Gastrocnemius medialis (tissue), 4 donors: Measurements from ENCODE around the gene THOC3. TPM values are rescaled to one million over a fixed set of nuclear protein-coding genes. Genes with fewer than 3 reads are reported as not detected.
"Not testable (repeated sequence)": the region's sequence is repeated elsewhere in the genome, so short reads cannot be mapped to it uniquely, and the experiment has no call there.

Experiments used
- ATAC-seq, 2 donors: fragments of 150-250 bp; one replicate each; pipeline ENCODE4 v1.9.1; 2016
- DNase-seq, 2 donors: peaks; one replicate each; pipeline ENCODE4 v3.0.0-alpha.2; 2019
- H3K27ac ChIP-seq, 4 donors: fragments of 200-600 bp; sonication (generic); 1 replicate in 1 of 4; 2 replicates in 3 of 4; pipeline ENCODE4 v1.5.1; 2016 to 2018; ENCODE audit warnings: mild to moderate bottlenecking in 2 of 4, moderate library complexity in 1 of 4
- H3K27me3 ChIP-seq, 3 donors: fragments of 200-600 bp; sonication (generic) in 2 of 3; 1 replicate in 1 of 3; 2 replicates in 2 of 3; pipeline versions ENCODE4 v1.5.1 to v1.6.0; 2016 to 2019; ENCODE audit warnings: mild to moderate bottlenecking in 1 of 3, moderate library complexity in 1 of 3
- H3K36me3 ChIP-seq, 2 donors: fragments of 200-600 bp; sonication (generic) in 1 of 2; one replicate each; pipeline ENCODE4 v1.5.1; 2017 to 2018
- H3K4me1 ChIP-seq, 2 donors: fragments of 200-600 bp; sonication (generic) in 1 of 2; one replicate each; pipeline ENCODE4 v1.5.1; 2016 to 2017; ENCODE audit warnings: mild to moderate bottlenecking in 2 of 2
- H3K4me3 ChIP-seq, 4 donors: fragments of 200-600 bp; sonication (generic) in 3 of 4; 1 replicate in 1 of 4; 2 replicates in 3 of 4; pipeline ENCODE4 v1.5.1; 2016 to 2019; ENCODE audit warnings: mild to moderate bottlenecking in 2 of 4
- H3K9me3 ChIP-seq, 3 donors: fragments of 200-600 bp; sonication (generic) in 2 of 3; 1 replicate in 1 of 3; 2 replicates in 2 of 3; pipeline ENCODE4 v1.5.1; 2016 to 2019
- in situ Hi-C, 4 donors: fragments of 200-750 bp; cut with MboI; loops; one replicate each; pipeline versions ENCODE4 v1.15.0 to v1.8.0; 2017; ENCODE audit warnings: low sequenced_read_pairs in 4 of 4
- intact Hi-C: fragments of 100-400 bp; cut with DNase I; formaldehyde crosslinking; loops from one replicate; pipeline ENCODE4 v1.15.1; 2023; ENCODE audit warnings: low total_unique reads
- total RNA-seq, 4 donors: library from RNA; depleted of rRNA; stranded (reverse); fragments of >200 nt; gene quantifications; one replicate each; pipeline versions ENCODE4 v1.1.0 to v1.2.3, GENCODE V29; 2016

Gene THOC3
- total RNA-seq, 4 donors from 2014 or later, result 8.6 to 16.9 (median 15.2) TPM

- H3K36me3 ChIP-seq, ATAC-seq, DNase-seq, intact Hi-C loops, H3K4me1 ChIP-seq, H3K4me3 ChIP-seq, in situ Hi-C loops, H3K27me3 ChIP-seq, H3K27ac ChIP-seq, H3K9me3 ChIP-seq: not testable (repeated sequence)
Observed at GRCh38 chr5:175979371-175979995, 11.4 kb upstream of the THOC3 start.

GRCh38 chr5:175968381-175968780, 266 bp upstream of the THOC3 start:
- H3K4me1 ChIP-seq, H3K9me3 ChIP-seq, in situ Hi-C loops, H3K27me3 ChIP-seq, DNase-seq, H3K36me3 ChIP-seq, intact Hi-C loops: not testable (repeated sequence)
- Histone ChIP-seq H3K27ac (peak overlapping the region; percentile 15 to 64 (median 57)), H3K4me3 (peak overlapping the region; percentile 67 to 93 (median 74))
- ATAC-seq, result peak; percentile 44 to 63

- H3K27ac ChIP-seq, ATAC-seq, H3K4me3 ChIP-seq, H3K27me3 ChIP-seq, H3K9me3 ChIP-seq, H3K4me1 ChIP-seq, H3K36me3 ChIP-seq, in situ Hi-C loops, DNase-seq, intact Hi-C loops: not testable (repeated sequence)
Observed at GRCh38 chr5:175962329-175962728, 5.8 kb downstream of the THOC3 start.

- H3K9me3 ChIP-seq, H3K4me1 ChIP-seq, H3K27me3 ChIP-seq, H3K27ac ChIP-seq, DNase-seq, H3K36me3 ChIP-seq, intact Hi-C loops, in situ Hi-C loops, ATAC-seq, H3K4me3 ChIP-seq: not testable (repeated sequence)
Observed at GRCh38 chr5:175960228-175960627, 7.9 kb downstream of the THOC3 start.

- H3K4me1 ChIP-seq, intact Hi-C loops, H3K9me3 ChIP-seq, ATAC-seq, DNase-seq, H3K27me3 ChIP-seq, in situ Hi-C loops, H3K27ac ChIP-seq, H3K4me3 ChIP-seq, H3K36me3 ChIP-seq: not testable (repeated sequence)
Observed at GRCh38 chr5:175958515-175958914, 9.6 kb downstream of the THOC3 start.

GRCh38 chr5:175954107-175954506, 14.0 kb downstream of the THOC3 start:
- H3K36me3 ChIP-seq, ATAC-seq, H3K4me1 ChIP-seq, intact Hi-C loops, H3K27ac ChIP-seq, DNase-seq, H3K4me3 ChIP-seq, in situ Hi-C loops, H3K9me3 ChIP-seq, H3K27me3 ChIP-seq: not testable (repeated sequence)

GRCh38 chr5:175952810-175953209, 15.3 kb downstream of the THOC3 start:
- H3K4me3 ChIP-seq, H3K36me3 ChIP-seq, H3K9me3 ChIP-seq, H3K4me1 ChIP-seq, DNase-seq, in situ Hi-C loops, H3K27ac ChIP-seq, intact Hi-C loops, H3K27me3 ChIP-seq: not testable (repeated sequence)
- ATAC-seq, result peak; percentile 63 to 81

GRCh38 chr5:175951339-175951969, 16.7 kb downstream of the THOC3 start:
- H3K9me3 ChIP-seq, H3K27ac ChIP-seq, H3K36me3 ChIP-seq, H3K4me1 ChIP-seq, intact Hi-C loops, H3K4me3 ChIP-seq, in situ Hi-C loops, DNase-seq, H3K27me3 ChIP-seq: not testable (repeated sequence)
- ATAC-seq, result peak; percentile 84 to 92

- H3K4me1 ChIP-seq, H3K27me3 ChIP-seq, H3K4me3 ChIP-seq, ATAC-seq, H3K9me3 ChIP-seq, in situ Hi-C loops, H3K27ac ChIP-seq, H3K36me3 ChIP-seq, DNase-seq, intact Hi-C loops: not testable (repeated sequence)
Observed at GRCh38 chr5:175948329-175949108, 19.6 kb downstream of the THOC3 start.

- DNase-seq, ATAC-seq, H3K4me1 ChIP-seq, intact Hi-C loops, H3K9me3 ChIP-seq, H3K36me3 ChIP-seq, H3K27me3 ChIP-seq, H3K4me3 ChIP-seq, in situ Hi-C loops, H3K27ac ChIP-seq: not testable (repeated sequence)
Observed at GRCh38 chr5:175943253-175943652, 24.9 kb downstream of the THOC3 start.

- H3K9me3 ChIP-seq, DNase-seq, H3K27me3 ChIP-seq, H3K4me3 ChIP-seq, H3K36me3 ChIP-seq, intact Hi-C loops, ATAC-seq, H3K4me1 ChIP-seq, H3K27ac ChIP-seq, in situ Hi-C loops: not testable (repeated sequence)
Observed at GRCh38 chr5:175940632-175941031, 27.5 kb downstream of the THOC3 start.

GRCh38 chr5:175938489-175938888, 29.6 kb downstream of the THOC3 start:
- H3K36me3 ChIP-seq, ATAC-seq, DNase-seq, H3K27ac ChIP-seq, H3K4me1 ChIP-seq, H3K27me3 ChIP-seq, intact Hi-C loops, in situ Hi-C loops, H3K9me3 ChIP-seq, H3K4me3 ChIP-seq: not testable (repeated sequence)
